Kidney (tissue), 14 donors: ENCODE data around the gene ZNF710. TPM values are rescaled to one million over a fixed set of nuclear protein-coding genes. Genes with fewer than 3 reads are reported as not detected.

Experiments used
- DNase-seq, 5 donors: peaks; one replicate each; pipeline ENCODE4 v3.0.0-alpha.2; 2013 to 2020
- FAIRE-seq: peaks from 2 replicates; lab custom pipeline; 2012; peaks lifted over from hg19 to GRCh38; lab: Jason Lieb, UNC
- H3K27ac ChIP-seq, 2 donors: one replicate each; pipeline ENCODE4 v1.7.0; 2013; ENCODE audit warnings: low read depth in 2 of 2, low read length in 2 of 2, inconsistent platforms in 1 of 2
- H3K27me3 ChIP-seq: one replicate; pipeline ENCODE4 v1.7.1; 2013; ENCODE audit warnings: low read length, inconsistent platforms; ENCODE audit not compliant: control insufficient read depth, insufficient read depth
- H3K36me3 ChIP-seq, 3 donors: one replicate each; pipeline versions ENCODE4 v1.7.0 to v1.7.1; 2013; ENCODE audit warnings: low read length in 3 of 3, control low read depth in 1 of 3, inconsistent platforms in 1 of 3; ENCODE audit not compliant: insufficient read depth in 3 of 3, control insufficient read depth in 2 of 3
- H3K4me1 ChIP-seq, 3 donors: one replicate each; pipeline versions ENCODE4 v1.7.0 to v1.7.1; 2013; ENCODE audit warnings: low read length in 3 of 3, inconsistent platforms in 1 of 3, low read depth in 1 of 3; ENCODE audit not compliant: control insufficient read depth in 2 of 3, insufficient read depth in 2 of 3
- H3K4me3 ChIP-seq, 3 donors: one replicate each; pipeline versions ENCODE4 v1.7.0 to v1.8.1; 2013; ENCODE audit warnings: low read length in 3 of 3, control low read depth in 1 of 3, inconsistent platforms in 1 of 3
- H3K9ac ChIP-seq, 3 donors: one replicate each; pipeline versions ENCODE4 v1.7.0 to v1.7.1; 2013; ENCODE audit warnings: low read length in 3 of 3, control low read depth in 1 of 3, inconsistent platforms in 1 of 3
- H3K9me3 ChIP-seq, 3 donors: one replicate each; pipeline versions ENCODE4 v1.7.0 to v1.7.1; 2013; ENCODE audit warnings: low read length in 3 of 3, control low read depth in 1 of 3, inconsistent platforms in 1 of 3; ENCODE audit not compliant: control insufficient read depth in 2 of 3, insufficient read depth in 1 of 3
- intact Hi-C: fragments of 100-400 bp; cut with DNase I; formaldehyde crosslinking; loops from one replicate; pipeline ENCODE4 v1.11.1; 2022
- polyA plus RNA-seq: library from polyadenylated mRNA; stranded (reverse); fragments of 350-450 nt; fragmentation: Illumina TruSeq; extraction: RNeasy Lipid Tissue Mini Kit (QIAGEN cat#74804); gene quantifications from one replicate; pipeline ENCODE4 v1.2.3, GENCODE V29; 2014; ENCODE audit warnings: low read depth, low replicate concordance; ENCODE audit not compliant: insufficient read depth
- total RNA-seq: library from RNA; stranded (reverse); fragmentation: NEBNext Ultra II Directional; extraction: Animal tissue kit (Norgen Biotek cat#: 25700); gene quantifications from one replicate; pipeline ENCODE4 v1.2.1, GENCODE V29; 2021
- TF ChIP-seq, protein P1 (sequence below): IDR thresholded peaks from 3 replicates; pipeline ENCODE4 v1.5.1; 2012; ENCODE audit warnings: mild to moderate bottlenecking, moderate library complexity, borderline replicate concordance; ENCODE audit not compliant: insufficient read depth; ENCODE audit errors: extremely low read depth
- donor health status: control.
- donor health status: control.
- donor health status: control.
- donor health status: control.
- donor health status: control.
- donor health status: DM: yes; HTN: yes; CAD: no.
- donor health status: Normal renal cell carcinoma (clear cell type).

The ZNF710 gene
- total and polyA plus RNA-seq, 2 donors from 2014 or later = 11.0 to 17.0 TPM

DNA sequence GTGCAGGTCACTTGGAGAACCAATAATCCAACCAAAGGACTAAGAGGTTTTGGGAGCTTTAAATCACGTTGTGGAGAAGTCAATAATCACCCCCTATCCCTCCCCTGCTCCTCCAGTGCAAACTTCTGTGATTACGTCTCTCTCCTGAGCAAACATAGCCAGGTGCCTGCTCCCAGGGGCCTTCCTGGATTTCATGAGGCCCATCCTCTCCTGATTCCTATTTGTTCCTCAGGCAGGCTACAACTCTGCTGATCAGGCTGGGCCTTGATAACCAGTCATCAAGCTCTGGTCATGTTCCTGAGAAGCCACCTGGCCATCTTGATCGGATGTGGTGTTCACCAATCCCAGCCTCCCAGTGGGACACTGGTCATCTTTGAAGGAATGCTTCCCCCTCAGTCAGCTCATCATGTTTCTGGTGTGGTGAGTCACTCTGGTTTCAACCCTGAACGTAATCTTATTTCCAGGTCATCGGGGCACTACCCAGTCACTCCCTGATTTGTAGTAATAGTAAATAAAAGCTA is 2.9 kb upstream of the ZNF710 start:
- H3K36me3 ChIP-seq = no peaks in the 10 kb centered on the region
- TF ChIP-seq, protein P1, sequence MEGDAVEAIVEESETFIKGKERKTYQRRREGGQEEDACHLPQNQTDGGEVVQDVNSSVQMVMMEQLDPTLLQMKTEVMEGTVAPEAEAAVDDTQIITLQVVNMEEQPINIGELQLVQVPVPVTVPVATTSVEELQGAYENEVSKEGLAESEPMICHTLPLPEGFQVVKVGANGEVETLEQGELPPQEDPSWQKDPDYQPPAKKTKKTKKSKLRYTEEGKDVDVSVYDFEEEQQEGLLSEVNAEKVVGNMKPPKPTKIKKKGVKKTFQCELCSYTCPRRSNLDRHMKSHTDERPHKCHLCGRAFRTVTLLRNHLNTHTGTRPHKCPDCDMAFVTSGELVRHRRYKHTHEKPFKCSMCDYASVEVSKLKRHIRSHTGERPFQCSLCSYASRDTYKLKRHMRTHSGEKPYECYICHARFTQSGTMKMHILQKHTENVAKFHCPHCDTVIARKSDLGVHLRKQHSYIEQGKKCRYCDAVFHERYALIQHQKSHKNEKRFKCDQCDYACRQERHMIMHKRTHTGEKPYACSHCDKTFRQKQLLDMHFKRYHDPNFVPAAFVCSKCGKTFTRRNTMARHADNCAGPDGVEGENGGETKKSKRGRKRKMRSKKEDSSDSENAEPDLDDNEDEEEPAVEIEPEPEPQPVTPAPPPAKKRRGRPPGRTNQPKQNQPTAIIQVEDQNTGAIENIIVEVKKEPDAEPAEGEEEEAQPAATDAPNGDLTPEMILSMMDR = no peak
- H3K27ac ChIP-seq = no peak overlapping the region
- H3K27me3 ChIP-seq = no peaks in the 10 kb centered on the region
- intact Hi-C loops = no loop called here
- FAIRE-seq (no peak), DNase-seq (peak in 1 of 5 donors; percentile 40)
- H3K9ac ChIP-seq = no peak overlapping the region
- no peak overlapping the region for H3K4me3 ChIP-seq
- peaks cover 0 to 2% (median 2%) of the 10 kb centered on the region in 3 donors for H3K4me1 ChIP-seq
- H3K9me3 ChIP-seq = no peaks in the 10 kb centered on the region

GRCh38 chr15:89998923-89999675 is 2.0 kb upstream of the ZNF710 start:
- H3K27me3 ChIP-seq = no peaks in the 10 kb centered on the region
- H3K4me1 ChIP-seq = peaks cover 0 to 3% (median 3%) of the 10 kb centered on the region in 3 donors
- no peak overlapping the region for H3K9ac ChIP-seq
- no peak overlapping the region for H3K4me3 ChIP-seq
- H3K27ac ChIP-seq = no peak overlapping the region
- TF ChIP-seq, protein P1 = no peak
- no peak for DNase-seq
- intact Hi-C loops = no loop called here
- H3K36me3 ChIP-seq = no peaks in the 10 kb centered on the region
- no peak for FAIRE-seq
- no peaks in the 10 kb centered on the region for H3K9me3 ChIP-seq

GRCh38 chr15:89999676-90000185 is 1.4 kb upstream of the ZNF710 start:
- peak in 3 of 5 donors; percentile 38 to 73 (median 72) for DNase-seq
- TF ChIP-seq, protein P1 = no peak
- no peak overlapping the region for H3K9ac ChIP-seq
- peak overlapping the region; percentile 16 to 65 (median 61) for H3K4me3 ChIP-seq
- H3K4me1 ChIP-seq = peaks cover 0 to 3% (median 3%) of the 10 kb centered on the region in 3 donors
- H3K27me3 ChIP-seq = no peaks in the 10 kb centered on the region
- no peak for FAIRE-seq
- no peaks in the 10 kb centered on the region for H3K36me3 ChIP-seq
- intact Hi-C loops = no loop called here
- H3K27ac ChIP-seq = peak overlapping the region in 1 of 2 donors; percentile 35
- H3K9me3 ChIP-seq = no peaks in the 10 kb centered on the region
